Activated naive CD4-positive, alpha-beta T cell treated with anti-CD3 and anti-CD28 coated beads, Interleukin-2, amount 10 ng/mL, durations not matched to agents 7 days and 5 days (primary cell): ENCODE measurements around the gene ZNF639.

Source experiments
- CTCF ChIA-PET: fragments of 350-600 bp; sonication (Branson Sonifier 250); formaldehyde crosslinking; loops from one replicate; lab custom pipeline; 2021; ENCODE audit warnings: antibody characterized with exemption; lab: Charles Lee
- DNase-seq: peaks from one replicate; pipeline ENCODE4 v3.0.0-alpha.2; 2020
- H3K27ac Mint-ChIP-seq: one replicate; pipeline ENCODE4 v1.8.0; 2021; ENCODE audit warnings: mild to moderate bottlenecking, moderate library complexity, mixed read lengths
- H3K27me3 Mint-ChIP-seq: one replicate; pipeline ENCODE4 v1.8.0; 2021; ENCODE audit warnings: mild to moderate bottlenecking, mixed read lengths
- H3K36me3 Mint-ChIP-seq: one replicate; pipeline ENCODE4 v1.8.0; 2021; ENCODE audit warnings: mixed read lengths
- H3K4me1 Mint-ChIP-seq: one replicate; pipeline ENCODE4 v1.8.0; 2021; ENCODE audit warnings: mixed read lengths
- H3K4me3 Mint-ChIP-seq: one replicate; pipeline ENCODE4 v1.8.0; 2021; ENCODE audit warnings: mild to moderate bottlenecking, moderate library complexity, mixed read lengths
- H3K9me3 Mint-ChIP-seq: one replicate; pipeline ENCODE4 v1.8.0; 2021; ENCODE audit warnings: mixed read lengths

Gene ZNF639

DNA sequence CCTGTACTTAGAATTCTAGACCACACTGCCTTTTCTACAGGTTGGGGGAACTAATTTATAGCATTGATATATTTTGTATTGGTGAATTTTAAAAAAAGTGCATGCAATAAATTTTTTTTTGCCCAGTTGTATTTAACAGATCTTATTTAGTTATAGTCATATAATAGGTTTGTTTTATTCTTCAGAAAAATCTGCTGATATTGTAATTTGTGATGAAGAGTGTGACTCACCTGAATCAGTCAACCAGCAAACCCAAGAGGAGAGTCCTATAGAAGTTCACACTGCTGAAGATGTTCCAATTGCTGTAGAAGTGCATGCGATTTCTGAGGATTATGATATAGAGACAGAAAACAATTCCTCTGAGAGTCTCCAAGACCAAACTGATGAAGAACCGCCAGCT lies 10.3 kb downstream of the ZNF639 start:
- H3K4me1 Mint-ChIP-seq = peaks cover 3% of the 10 kb centered on the region
- no peaks in the 10 kb centered on the region for H3K9me3 Mint-ChIP-seq
- peaks cover 54% of the 10 kb centered on the region for H3K36me3 Mint-ChIP-seq
- H3K27me3 Mint-ChIP-seq = no peaks in the 10 kb centered on the region
- no peak for DNase-seq
- CTCF ChIA-PET = no interaction called here
- H3K4me3 Mint-ChIP-seq = no peak overlapping the region
- no peak overlapping the region for H3K27ac Mint-ChIP-seq

DNA sequence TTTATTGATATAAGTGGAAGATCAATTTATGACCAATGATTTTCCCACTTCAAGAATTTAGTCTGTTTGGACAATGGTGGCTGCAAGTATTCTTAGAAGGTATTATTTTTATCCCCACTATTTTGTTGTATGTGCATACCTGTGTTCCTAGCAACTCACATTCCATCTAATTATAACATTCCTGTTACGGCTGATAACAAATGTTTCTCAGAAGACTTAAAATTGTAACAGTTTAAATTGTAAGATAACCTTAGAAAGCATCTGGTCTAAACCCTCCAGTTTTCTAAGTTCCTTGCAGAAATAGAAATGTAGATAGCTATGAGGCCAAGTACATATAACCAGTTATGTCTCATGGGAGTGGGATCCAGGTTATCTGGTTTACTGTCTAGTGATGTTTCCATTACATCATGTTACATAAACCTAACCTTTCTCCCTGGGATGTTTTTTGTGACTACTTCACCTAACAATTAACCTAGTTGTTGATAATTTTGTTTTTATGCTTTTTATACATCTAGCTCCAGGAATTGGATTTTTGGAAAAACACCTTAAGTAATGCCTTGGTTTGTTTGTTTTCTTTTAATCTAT lies 13.6 kb downstream of the ZNF639 start:
- H3K4me3 Mint-ChIP-seq = no peak overlapping the region
- peaks cover 3% of the 10 kb centered on the region for H3K4me1 Mint-ChIP-seq
- no peaks in the 10 kb centered on the region for H3K9me3 Mint-ChIP-seq
- H3K36me3 Mint-ChIP-seq = peaks cover 37% of the 10 kb centered on the region
- peak overlapping the region; percentile 19 for H3K27ac Mint-ChIP-seq
- H3K27me3 Mint-ChIP-seq = no peaks in the 10 kb centered on the region
- CTCF ChIA-PET = interaction anchor here (0.7 kb wide), 1 partner anchor 77 kb away, joined by 3 read pairs; no protein-coding TSS in a partner anchor
- DNase-seq = no peak

DNA sequence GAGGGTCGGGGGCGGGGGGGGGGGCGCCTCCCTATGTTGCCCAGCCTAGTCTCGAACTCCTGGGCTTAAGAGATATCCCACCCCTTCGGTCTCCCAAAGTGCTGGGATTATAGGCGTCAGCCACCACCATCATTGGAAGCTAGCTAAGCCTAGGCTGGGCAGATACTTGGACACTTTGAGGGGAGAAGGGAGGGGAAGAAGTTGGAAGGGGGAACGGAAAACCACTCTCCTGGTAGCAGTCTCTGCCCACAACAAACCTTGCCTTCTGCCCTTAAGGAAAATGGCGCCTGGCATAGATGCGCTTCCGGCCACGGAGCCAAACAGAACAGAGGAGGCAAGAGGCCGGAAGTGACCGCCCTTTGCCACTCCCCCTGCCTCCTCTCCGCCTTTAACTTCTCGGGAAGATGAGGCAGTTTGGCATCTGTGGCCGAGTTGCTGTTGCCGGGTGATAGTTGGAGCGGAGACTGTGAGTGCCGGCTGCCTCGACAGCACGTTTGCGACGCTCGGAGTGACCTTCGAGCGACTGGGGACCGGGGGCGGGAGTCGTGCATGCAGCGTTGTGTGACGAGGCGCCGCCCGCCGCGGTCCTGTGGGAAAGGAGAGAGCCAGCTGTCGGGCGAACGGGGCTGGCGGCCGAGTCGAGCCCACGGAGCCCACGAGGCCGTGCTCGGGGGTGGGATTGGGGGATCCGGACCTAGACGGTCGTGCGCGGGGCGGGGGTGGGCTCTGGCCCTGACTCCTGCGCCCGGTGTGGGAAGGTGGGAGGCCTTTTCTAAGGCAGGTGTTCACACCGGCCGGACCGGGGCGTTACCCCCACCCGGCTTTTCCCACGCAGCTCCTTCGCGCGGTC lies 24.7 kb downstream of the ZNF639 start, which contains the start of gene MFN1:
MFN1 (plus strand) TSS at position 365 of the 850 bp plus-strand sequence. CDS start 1,143 bp downstream, outside the sequence.
- peak; percentile 95 for DNase-seq
- CTCF ChIA-PET = interaction anchor here (1.2 to 2.2 kb wide), 4 partner anchors 22 to 216 kb away, joined by 3 to 8 read pairs (median 4); no protein-coding TSS in a partner anchor
- H3K36me3 Mint-ChIP-seq = peaks cover 19% of the 10 kb centered on the region

DNA sequence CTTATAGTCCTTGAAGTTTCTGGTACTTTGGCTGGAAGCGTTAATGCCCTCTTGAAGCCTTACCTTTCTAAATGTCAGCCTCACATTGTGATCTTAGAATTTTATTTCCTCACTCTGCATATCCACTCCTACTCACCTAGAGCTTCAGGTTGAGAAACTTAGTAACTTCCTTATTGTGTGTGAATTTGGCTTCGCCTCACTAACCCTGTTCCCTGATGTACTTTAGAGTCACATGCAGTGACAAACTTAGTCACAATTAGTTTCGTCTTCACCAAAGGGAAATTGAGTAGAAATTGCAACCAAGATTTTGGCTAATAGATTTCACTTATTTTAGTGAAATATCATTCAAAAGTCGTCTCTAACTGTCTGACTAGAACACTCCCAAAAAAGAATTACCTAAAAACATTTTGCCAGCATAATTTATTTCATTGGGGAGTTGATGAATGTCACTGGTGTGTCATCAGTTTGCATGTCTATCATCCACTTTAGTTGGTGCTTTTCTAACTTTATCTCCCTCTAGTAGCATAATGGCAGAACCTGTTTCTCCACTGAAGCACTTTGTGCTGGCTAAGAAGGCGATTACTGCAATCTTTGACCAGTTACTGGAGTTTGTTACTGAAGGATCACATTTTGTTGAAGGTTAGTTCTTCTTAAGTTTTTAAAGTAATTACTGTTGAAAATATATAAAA lies 25.6 kb downstream of the ZNF639 start:
- peaks cover 23% of the 10 kb centered on the region for H3K36me3 Mint-ChIP-seq
- H3K9me3 Mint-ChIP-seq = no peaks in the 10 kb centered on the region
- CTCF ChIA-PET = interaction anchor here (1.2 to 2.2 kb wide), 2 partner anchors 23 to 215 kb away, joined by 3 to 8 read pairs; no protein-coding TSS in a partner anchor
- no peak for DNase-seq
- peak overlapping the region; percentile 94 for H3K4me3 Mint-ChIP-seq
- peaks cover 18% of the 10 kb centered on the region for H3K4me1 Mint-ChIP-seq
- peak overlapping the region; percentile 81 for H3K27ac Mint-ChIP-seq
- no peaks in the 10 kb centered on the region for H3K27me3 Mint-ChIP-seq

More for the DNA sequence above, 24.7 kb downstream of the ZNF639 start, which contains the start of gene MFN1:
- no peaks in the 10 kb centered on the region for H3K9me3 Mint-ChIP-seq
- peak within 1 kb of the TSS; percentile 88 for H3K27ac Mint-ChIP-seq
- H3K4me1 Mint-ChIP-seq = peaks cover 18% of the 10 kb centered on the region
- no peaks in the 10 kb centered on the region for H3K27me3 Mint-ChIP-seq
- peak within 1 kb of the TSS; percentile 94 for H3K4me3 Mint-ChIP-seq

DNA sequence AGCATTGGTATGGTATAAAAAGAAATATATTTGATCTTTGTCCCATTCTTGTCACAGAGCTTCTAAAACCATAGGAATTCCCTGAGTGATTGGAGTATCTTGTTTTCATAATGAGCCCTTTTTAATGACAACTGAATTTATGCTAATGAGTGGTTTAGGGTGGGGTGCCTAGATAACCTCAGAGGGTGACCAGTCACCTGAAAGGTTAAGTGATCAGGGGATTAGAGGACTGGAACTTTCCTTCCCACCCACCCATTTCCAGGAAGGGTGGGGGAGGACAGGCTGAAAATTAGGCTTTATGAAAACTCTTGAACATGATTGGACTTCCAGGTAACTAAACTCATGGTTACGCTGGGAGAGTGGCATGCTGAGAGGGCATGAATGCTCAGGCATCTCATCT lies 33.2 kb downstream of the ZNF639 start:
- Mint-ChIP-seq H3K27me3 (no peaks in the 10 kb centered on the region), H3K4me1 (peaks cover 13% of the 10 kb centered on the region), H3K9me3 (no peaks in the 10 kb centered on the region), H3K27ac (no peak overlapping the region), H3K4me3 (no peak overlapping the region), H3K36me3 (peaks cover 65% of the 10 kb centered on the region)
- CTCF ChIA-PET = no interaction called here
- no peak for DNase-seq

DNA sequence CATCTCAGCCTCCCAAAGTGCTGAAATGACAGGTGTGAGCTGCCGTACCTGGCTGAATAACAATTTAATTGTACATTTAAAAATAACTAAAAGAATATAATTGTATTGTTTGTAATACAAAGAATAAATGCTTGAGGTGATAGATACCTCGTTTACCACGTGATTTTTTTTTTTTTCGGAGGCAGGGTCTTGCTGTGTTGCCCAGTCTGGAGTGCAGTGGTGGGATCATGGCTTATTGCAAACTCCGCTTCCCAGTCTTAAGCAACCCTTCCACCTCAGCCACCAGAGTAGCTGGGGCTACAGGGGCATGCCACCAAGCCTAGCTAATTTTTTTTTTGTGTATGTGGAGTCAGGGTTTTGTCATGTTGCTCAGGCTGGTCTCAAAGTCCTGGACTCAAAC lies 40.5 kb downstream of the ZNF639 start:
- no peaks in the 10 kb centered on the region for H3K27me3 Mint-ChIP-seq
- CTCF ChIA-PET = no interaction called here
- H3K36me3 Mint-ChIP-seq = peaks cover 41% of the 10 kb centered on the region
- H3K4me3 Mint-ChIP-seq = no peak overlapping the region
- no peak overlapping the region for H3K27ac Mint-ChIP-seq
- H3K4me1 Mint-ChIP-seq = no peaks in the 10 kb centered on the region
- no peak for DNase-seq
- H3K9me3 Mint-ChIP-seq = no peaks in the 10 kb centered on the region

DNA sequence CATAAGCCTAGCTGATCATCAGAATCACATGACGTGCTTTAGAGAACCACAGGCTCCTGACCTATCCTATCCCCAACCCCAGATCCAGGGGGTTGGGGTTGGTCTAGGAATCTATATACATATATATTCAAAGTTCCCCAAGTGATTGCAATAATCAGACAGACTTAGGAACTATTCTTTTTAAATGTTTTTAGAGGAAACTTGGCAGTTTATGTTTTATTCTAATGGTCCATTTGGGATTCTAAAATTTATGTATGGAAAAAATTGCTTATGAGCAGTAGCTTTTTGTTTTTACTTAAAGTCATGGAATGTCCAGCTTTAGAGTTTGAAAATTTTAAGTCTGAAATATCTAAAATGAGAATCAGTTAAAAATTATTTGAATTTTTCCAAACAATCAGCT lies 46.8 kb downstream of the ZNF639 start:
- Mint-ChIP-seq H3K4me3 (no peak overlapping the region), H3K36me3 (peaks cover 29% of the 10 kb centered on the region), H3K4me1 (no peaks in the 10 kb centered on the region), H3K27me3 (no peaks in the 10 kb centered on the region), H3K9me3 (no peaks in the 10 kb centered on the region), H3K27ac (no peak overlapping the region)
- CTCF ChIA-PET = no interaction called here
- no peak for DNase-seq

DNA sequence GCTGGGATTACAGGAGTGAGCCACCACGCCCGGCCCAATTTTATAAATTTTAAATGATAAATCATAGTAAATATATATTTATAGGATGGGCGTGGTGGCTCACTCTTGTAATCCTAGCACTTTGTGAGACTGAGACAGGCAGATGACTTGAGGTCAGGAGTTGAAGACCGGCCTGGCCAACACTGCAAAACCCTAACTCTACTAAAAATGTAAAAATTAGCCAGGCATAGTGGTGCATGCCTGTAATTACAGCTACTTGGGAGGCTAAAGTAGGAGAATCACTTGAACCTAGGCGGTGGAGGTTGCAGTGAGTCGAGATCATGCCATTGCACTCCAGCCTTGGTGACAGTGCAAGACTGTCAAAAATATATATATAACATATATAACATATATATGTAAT lies 51.1 kb downstream of the ZNF639 start:
- no peak overlapping the region for H3K27ac Mint-ChIP-seq
- no peaks in the 10 kb centered on the region for H3K9me3 Mint-ChIP-seq
- H3K36me3 Mint-ChIP-seq = peaks cover 19% of the 10 kb centered on the region
- DNase-seq = no peak
- no peaks in the 10 kb centered on the region for H3K27me3 Mint-ChIP-seq
- CTCF ChIA-PET = no interaction called here
- H3K4me3 Mint-ChIP-seq = no peak overlapping the region
- H3K4me1 Mint-ChIP-seq = no peaks in the 10 kb centered on the region

DNA sequence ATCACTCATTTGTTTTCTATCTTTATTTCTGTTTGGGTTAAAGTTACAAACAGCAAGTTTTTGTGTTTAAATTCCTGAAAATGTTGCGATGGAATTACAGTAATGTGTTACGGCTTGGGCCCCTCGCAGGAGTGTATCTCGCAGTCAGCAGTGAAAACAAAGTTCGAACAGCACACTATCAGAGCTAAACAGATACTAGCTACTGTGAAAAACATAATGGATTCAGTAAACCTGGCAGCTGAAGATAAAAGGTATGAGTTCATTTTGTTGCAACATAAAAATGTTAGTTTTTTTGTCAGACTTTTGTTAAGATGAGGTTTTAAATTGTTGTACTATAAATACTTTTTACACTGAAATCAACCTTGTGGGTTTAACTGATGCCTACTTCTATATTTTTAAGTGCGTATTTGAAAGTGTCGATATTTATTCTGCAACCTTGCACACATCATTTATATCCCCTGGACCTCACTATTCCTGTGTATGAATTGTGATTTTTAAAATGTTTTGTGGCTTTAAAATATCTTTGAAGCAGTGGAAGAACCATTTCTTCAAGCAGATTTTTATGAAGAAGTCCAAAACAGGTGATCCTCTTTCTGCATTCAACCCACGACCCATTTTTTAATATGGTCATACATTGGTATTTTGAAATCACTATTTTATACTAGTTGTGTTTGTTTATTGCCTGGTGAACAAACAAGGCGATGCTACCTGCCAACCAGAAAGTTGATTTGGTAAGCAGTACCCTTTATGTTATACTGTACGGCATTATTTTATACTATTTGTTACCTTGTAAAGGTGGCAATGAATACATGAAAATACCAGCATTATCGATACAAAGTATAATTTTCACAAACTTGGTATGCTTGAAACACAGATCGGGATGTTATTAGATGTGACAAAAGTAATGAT lies 52.5 kb downstream of the ZNF639 start:
- H3K4me3 Mint-ChIP-seq = no peak overlapping the region
- H3K27ac Mint-ChIP-seq = no peak overlapping the region
- H3K4me1 Mint-ChIP-seq = no peaks in the 10 kb centered on the region
- no peaks in the 10 kb centered on the region for H3K27me3 Mint-ChIP-seq
- H3K9me3 Mint-ChIP-seq = no peaks in the 10 kb centered on the region
- CTCF ChIA-PET = interaction anchor here (0.5 kb wide), 1 partner anchor 118 kb away, joined by 3 read pairs; no protein-coding TSS in a partner anchor
- DNase-seq = no peak
- peaks cover 31% of the 10 kb centered on the region for H3K36me3 Mint-ChIP-seq

DNA sequence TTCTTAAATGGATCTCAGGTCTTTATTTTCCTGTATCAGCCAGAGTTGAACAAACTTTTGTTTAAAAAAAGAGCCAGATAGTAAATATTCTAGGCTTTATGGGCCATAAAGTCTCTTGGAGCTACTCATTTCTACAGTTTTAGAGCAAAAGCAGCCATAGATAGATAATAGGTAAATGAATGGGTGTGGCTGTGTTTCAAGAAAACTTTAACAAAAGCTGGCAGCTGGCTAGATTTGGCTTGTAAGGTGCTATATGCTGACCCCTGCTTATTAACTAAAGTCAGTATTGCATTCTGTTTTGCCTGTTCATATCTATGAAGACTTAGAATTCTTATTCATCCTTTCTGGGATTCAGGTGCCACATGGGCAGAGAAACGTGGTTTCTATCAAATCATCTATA lies 53.6 kb downstream of the ZNF639 start:
- H3K9me3 Mint-ChIP-seq = no peaks in the 10 kb centered on the region
- DNase-seq = no peak
- CTCF ChIA-PET = no interaction called here
- H3K4me1 Mint-ChIP-seq = no peaks in the 10 kb centered on the region
- no peak overlapping the region for H3K4me3 Mint-ChIP-seq
- no peak overlapping the region for H3K27ac Mint-ChIP-seq
- H3K36me3 Mint-ChIP-seq = peaks cover 30% of the 10 kb centered on the region
- H3K27me3 Mint-ChIP-seq = no peaks in the 10 kb centered on the region
